HG03095 (cell line): ENCODE results near the gene CACNA1H.
"Not testable (repeated sequence)": the region's sequence is repeated elsewhere in the genome, so short reads cannot be mapped to it uniquely, and the experiment has no call there.

Experiments used
- ATAC-seq: cut with Tn5 transposase; IDR thresholded peaks from one replicate; pipeline ENCODE4 v1.9.1; 2021; ENCODE audit warnings: moderate library complexity; ENCODE audit not compliant: unreplicated experiment

The CACNA1H gene

DNA sequence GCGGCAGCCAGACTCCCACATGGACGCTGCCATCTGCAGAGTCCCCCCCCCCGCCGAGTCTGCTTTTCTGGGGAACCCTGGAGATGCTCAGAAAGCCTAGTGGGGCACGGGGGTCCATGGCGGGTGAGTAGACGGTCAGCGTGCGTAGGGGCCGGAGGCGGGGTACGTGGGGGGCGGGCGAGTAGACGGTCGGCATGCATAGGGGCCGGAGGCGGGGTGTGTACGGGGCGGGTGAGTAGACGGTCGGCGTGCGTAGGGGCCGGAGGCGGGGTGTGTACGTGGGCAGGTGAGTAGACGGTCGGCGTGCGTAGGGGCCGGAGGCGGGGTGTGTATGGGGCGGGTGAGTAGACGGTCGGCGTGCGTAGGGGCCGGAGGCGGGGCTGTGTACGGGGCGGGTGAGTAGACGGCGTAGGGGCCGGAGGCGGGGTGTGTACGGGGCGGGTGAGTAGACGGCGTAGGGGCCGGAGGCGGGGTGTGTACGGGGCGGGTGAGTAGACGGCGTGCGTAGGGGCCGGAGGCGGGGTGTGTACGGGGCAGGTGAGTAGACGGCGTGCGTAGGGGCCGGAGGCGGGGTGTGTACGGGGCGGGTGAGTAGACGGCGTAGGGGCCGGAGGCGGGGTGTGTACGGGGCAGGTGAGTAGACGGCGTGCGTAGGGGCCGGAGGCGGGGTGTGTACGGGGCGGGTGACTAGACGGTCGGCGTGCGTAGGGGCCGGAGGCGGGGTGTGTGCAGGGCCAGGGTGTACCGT is 32.7 kb downstream of the CACNA1H start:
- not testable (repeated sequence) for ATAC-seq

DNA sequence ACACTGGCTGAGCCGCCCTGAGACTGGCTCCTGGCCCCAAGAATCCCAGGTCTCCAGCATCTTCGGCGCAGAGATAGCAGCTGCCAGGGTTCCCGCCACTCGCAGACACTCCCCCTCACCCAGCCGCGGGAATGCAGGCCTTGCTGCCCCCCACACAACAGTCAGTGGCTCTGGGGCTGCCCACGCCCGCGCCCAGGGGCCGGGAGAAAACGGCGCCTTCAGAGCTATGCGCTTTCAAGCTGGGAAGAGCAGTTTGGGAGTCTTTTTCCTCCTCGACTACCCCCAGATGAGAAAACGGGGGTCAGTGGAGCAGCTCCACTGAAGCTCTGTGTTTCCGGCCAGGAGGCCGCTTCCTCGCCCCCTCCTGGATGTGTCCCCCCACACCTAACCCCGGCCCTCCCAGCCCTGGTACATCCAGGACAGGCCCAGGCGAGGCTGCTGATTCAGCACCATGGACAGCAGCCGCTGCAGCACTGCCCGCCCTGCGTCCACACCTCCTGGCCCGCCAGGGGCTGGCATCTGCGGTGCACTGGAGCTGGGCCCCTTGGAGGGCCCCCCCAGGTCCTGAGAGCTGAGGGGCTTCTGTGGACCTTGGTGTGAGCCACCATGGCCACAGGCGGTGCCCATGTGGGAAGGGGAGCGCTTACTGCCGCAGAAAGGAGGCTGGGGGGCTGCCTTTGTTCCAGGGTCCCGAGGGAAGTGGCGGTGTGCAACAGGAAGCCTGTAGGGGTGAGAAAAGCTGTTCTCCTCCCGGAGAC is 35.7 kb downstream of the CACNA1H start:
- ATAC-seq: no peak

DNA sequence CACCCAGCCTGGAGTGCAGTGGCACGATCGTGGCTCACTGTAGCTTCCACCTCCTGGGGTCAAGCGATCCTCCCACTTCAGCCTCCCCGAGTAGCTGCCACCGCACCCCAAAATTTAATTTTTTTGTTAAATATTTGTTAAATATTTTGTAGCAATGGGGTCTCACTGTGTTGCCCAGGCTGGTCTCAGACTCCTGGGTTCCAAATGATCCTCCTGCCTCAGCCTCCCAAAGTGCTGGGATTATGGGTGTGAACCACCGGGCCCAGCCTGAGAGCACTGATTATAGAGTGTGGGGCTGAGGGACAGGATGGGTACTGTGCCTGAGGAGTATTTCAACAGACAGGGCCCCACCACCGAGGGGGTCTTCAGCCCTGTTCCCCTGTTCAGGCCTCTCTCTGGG is 36.5 kb downstream of the CACNA1H start:
- no peak for ATAC-seq

DNA sequence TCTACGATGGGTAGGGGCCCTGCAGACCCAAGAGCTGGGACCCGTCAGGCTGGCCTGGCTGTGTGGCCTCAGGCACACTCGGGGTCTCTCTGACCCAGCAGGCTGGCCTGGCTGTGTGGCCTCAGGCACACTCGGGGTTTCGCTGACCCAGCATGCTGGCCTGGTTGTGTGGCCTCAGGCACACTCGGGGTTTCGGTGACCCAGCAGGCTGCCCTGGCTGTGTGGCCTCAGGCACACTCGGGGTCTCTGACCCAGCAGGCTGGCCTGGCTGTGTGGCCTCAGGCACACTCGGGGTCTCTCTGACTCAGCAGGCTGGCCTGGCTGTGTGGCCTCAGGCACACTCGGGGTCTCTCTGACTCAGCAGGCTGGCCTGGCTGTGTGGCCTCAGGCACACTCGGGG is 37.9 kb downstream of the CACNA1H start:
- not testable (repeated sequence) for ATAC-seq

DNA sequence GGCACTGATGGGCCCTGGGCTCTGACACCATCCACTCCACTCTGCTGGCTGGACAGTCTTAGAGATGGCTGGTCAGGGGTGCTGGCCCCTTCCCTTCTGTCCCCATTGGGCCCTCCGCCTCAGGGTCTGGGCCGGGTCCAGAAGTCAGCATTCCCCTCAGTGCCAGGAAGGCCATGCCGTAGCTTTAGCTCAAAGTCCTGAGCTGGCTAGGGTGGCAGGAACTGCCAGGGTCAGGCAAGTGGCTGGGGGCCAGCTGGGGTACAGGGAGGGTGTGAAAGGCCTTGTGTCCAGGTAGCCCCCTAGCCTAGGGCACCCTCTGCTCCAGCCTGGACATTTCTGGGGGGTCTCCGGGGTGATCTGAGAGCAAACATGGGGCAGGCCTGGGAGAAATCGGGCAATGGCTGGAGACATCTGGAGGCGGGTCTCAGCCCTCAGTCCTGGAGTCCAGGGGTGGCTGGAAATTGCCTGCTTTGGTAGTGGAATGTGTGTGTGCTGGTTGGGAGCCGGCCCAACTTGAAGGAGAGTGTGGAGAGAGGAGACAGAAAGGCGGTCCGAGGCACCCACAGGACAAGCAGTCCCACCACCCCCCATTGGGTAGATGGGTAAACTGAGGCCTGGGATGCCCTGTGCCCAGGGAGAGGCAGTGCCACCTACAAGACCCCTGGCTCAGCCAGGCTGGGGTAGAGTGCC is 39.6 kb downstream of the CACNA1H start:
- ATAC-seq: no peak

DNA sequence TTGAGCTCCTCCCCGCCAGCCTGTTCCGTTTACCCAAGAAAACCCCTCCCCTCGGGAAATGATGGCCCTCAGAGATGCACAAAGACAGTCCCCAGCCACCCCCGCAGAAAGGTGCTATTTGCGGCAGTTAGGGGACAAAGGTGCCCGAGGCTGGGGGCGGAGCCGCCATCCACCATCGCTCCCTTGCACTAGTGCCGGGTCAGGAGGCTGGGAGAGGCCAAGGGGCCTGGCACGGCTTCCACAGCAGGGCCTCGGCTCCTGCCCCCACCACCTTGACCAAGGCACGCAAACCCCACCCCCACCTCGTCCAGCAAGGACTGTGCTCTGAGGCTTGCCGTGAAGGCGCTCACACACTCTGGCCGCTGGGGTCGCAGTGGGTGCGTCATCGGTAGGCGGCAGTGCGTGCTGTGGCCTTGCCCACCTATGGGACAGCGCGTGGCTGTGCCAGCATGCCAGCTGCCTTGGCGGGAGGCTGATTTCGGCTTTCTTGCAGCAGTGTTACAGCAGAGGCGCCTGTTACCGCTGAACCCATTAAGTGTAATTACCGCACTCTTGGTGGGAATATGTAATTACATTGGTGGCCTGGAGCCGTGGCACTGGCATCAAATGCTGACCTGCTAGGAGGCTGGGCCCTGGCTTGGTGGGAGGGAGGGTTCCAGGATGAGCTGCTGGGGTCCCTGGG is 40.4 kb downstream of the CACNA1H start:
- ATAC-seq: no peak

DNA sequence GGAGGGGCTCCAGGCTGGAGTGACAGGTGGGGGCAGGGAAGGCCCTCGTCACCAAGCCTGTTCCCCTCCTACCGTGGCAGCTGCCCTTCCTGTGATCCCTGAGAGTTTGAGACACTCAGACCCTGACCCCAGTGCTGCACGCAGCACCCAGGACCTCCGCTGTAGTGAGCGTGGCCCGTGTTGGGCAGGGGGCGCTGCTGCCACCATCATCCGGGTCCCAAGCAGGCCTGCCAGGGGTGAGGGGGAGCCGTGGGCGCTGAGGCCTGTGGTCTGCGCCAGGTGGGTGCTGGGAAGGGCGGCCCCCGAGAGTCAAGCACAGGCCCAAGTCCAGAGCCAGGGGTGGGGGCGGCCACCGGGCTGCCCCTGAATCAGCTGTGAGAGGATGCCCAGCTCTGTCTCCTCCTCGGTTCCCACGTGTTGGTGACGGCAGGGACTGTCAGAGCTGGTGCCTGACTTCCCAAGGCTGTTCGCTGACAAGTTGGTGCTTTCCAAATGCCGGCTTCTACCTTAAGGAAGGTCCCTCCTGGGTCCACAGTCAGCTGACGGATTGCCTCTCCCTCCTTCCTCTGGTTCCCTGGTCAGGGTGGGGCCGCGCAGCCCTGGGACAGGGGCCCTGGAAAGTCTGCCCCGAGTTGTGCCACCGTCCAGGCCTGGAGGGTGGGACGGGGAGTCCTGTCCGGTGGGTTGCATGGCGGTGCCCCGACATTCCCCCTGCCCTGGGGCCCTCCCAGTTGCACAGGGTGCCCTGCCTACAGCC is 41.1 kb downstream of the CACNA1H start:
- ATAC-seq: no peak

DNA sequence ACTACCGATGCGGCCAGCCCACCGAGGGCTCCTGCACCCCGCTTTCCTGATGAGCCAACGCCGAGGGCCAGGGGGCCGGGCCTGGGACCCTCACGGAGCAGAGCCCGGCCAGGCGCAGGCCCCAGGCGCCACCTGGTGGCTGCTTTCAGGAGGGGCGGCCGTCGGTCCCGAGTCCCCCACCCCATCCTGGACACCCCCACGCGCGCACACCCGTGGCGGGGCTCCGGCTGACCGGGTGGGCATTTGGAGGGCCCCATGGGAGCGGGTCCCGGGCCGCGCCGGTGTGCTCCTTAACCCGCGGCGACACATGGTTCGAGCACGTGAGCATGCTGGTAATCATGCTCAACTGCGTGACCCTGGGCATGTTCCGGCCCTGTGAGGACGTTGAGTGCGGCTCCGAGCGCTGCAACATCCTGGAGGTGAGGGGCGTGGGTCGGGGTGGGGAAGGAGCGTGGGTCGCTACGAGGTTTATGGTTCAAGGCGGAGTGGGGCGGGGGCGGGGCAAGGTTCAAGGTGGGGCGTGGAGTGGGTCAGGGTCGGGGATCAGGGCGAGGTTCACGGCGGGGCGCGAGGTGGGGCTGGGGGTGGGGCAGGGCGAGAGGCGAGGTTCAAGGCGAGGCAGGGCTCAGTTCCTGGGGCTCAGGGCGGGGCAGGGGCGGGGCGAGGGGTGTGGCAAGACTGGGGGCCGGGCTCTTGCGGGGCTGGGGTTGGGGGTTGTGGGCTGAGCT is 41.9 kb downstream of the CACNA1H start:
- no peak for ATAC-seq

DNA sequence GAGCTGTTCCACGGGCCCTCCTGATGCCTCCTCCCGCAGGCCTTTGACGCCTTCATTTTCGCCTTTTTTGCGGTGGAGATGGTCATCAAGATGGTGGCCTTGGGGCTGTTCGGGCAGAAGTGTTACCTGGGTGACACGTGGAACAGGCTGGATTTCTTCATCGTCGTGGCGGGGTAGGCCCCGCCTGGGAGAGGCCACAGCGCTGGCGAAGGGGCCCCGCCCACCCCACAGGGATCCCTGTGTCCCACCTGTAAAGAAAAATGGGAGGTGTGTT is 42.4 kb downstream of the CACNA1H start:
- ATAC-seq: no peak

DNA sequence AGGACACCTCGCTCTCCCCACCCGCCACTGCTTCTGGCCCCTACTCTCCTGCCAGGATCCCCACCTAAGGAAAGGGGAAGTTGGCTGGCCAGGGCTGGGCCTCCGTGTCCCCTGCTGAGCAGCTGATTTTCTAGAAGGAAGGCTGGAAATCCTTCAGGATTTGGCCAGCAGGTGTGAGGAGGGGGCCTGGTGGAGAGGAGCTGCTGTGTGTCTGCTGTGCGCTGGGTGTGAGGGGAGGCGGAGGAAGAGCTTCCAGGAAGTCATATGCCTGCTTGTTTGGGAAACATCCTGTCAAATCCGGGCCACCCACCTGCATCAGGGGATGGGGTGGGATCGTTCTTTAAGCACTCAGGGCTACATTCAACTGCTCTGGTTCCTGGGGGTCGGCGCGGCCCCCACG is 43.6 kb downstream of the CACNA1H start:
- ATAC-seq: no peak

DNA sequence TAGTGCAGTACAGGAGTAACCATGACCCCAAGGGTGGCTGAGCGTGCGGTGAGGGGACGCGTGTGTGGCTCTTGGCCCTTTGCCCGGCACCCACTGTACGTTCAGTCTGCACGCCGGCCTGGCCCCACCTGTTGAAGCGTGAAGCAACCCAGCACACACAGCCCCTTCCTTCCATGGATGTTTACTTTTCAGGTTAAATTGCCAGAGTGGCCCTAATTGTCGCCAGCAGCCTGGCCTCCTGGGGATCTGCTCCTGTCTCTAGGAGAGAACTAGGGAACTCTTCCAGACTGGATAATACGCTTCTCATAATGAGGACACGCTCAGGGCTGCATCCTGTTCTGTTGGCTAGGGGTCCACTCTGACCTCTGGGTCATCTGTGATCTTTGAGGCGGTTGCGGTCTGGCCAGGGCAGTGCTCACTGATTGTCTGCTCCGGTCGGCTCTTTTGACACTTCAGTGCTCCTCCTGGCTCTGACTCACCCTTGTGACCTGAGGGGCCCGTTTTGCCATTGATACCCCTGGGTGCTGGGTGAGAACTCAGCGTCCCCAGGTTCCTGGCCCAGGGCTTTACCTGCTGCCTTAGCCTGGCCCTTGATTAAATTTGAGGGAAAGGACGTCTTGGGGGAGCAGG is 44.4 kb downstream of the CACNA1H start:
- no peak for ATAC-seq

DNA sequence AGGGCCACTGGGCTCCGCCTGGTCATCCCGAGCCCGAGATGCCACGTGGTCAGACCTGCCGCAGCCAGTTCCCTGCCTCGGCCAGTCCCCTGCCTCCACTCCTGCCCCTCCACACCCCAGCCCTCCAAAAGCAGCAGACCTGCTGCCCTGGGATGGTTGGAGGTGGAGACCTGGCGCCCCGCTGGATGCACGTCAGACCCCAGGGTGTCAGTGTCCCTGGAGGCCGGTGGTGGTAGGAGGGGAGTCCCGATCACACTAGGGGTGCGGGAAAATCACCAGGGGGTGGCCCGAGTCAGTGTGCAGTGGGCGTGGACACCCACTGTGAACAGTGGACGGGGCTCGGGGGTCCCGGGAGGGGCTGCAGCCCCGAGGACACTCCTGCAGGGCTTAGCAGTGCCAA is 45.3 kb downstream of the CACNA1H start:
- ATAC-seq: no peak

DNA sequence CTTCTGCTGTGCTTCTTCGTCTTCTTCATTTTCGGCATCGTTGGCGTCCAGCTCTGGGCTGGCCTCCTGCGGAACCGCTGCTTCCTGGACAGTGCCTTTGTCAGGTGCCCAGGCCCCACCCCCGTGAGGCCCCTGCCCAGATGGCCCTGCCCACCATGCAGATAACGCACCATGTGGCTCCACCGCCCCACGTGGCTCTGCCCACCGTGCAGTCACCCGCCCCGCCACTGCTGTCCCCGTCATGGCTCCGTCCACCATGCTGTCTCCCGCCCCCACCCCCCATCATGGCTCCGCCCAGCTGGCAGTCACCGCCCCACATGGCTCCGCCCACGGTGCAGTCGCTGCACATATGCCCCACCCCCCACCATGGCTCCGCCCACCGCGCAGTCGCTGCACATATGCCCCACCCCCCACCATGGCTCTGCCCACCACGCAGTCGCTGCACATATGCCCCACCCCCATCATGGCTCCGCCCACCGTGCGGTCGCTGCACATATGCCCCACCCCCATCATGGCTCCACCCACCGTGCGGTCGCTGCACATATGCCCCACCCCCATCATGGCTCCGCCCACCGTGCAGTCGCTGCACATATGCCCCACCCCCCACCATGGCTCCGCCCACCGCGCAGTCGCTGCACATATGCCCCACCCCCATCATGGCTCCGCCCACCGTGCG is 45.9 kb downstream of the CACNA1H start:
- ATAC-seq: not testable (repeated sequence)

DNA sequence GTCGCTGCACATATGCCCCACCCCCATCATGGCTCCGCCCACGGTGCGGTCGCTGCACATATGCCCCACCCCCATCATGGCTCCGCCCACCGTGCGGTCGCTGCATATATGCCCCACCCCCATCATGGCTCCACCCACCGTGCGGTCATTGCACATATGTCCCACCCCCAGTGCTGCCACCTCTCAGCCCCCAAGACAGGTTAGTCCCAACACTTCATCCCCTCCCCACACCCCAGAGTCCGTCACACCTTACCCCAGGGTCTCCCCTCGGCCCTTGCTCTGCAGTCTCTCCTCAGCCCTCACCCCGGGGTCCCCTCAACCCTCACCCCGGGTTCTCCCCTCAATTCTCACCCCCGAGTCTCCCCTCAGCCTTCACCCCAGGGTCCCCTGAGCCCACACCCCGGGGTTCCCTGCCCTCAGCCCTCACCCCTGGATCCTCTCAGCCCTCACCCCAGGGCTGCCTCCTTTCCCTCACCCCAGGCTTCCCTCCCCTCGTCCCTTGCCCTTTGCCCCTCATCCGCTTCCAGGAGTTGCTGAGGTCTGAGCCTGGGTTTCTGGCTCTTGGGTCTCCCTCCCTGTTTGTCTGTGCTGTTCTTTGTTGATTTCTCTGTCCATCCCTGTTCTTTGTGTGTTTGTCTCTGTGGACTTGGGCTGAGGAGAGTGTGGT is 46.6 kb downstream of the CACNA1H start:
- no peak for ATAC-seq

DNA sequence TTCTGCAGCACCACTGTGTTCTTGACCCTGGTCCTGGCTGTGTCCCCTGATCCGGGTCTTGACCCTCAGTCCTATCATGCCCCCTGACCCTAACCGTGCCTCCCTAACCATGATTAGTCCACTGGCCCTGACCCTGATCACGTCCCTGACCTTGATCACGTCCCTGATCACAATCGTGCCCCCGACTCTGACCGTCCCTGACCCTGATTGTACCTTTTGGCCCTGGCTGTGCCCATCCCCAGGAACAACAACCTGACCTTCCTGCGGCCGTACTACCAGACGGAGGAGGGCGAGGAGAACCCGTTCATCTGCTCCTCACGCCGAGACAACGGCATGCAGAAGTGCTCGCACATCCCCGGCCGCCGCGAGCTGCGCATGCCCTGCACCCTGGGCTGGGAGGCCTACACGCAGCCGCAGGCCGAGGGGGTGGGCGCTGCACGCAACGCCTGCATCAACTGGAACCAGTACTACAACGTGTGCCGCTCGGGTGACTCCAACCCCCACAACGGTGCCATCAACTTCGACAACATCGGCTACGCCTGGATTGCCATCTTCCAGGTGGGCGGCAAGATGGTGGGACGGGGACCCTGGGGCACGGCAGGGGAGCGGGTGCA is 47.2 kb downstream of the CACNA1H start:
- no peak for ATAC-seq

DNA sequence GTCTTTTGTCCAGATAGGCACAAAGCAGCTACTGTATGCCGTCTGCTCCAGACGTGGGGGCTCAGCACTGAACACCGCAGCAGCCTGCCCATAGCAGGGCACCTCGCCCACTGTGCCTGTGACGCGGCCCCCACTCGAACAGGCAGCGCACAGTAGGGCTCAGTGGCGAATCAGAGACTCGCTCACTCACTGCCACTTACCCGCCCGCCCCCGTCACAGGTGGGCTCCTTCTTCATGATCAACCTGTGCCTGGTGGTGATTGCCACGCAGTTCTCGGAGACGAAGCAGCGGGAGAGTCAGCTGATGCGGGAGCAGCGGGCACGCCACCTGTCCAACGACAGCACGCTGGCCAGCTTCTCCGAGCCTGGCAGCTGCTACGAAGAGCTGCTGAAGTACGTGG is 48.5 kb downstream of the CACNA1H start:
- no peak for ATAC-seq

DNA sequence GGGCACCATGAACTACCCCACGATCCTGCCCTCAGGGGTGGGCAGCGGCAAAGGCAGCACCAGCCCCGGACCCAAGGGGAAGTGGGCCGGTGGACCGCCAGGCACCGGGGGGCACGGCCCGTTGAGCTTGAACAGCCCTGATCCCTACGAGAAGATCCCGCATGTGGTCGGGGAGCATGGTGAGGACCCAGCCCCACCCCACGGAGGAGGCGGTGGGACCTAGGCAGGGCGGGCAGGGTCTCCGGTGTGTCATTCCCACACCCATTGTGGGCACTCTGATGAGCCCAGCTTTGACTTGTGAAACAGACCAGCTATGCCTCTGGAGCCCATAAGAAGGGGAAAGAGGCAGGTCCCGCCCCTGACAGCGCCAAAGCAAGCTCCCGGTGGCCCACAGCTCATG is 49.4 kb downstream of the CACNA1H start:
- ATAC-seq: no peak

DNA sequence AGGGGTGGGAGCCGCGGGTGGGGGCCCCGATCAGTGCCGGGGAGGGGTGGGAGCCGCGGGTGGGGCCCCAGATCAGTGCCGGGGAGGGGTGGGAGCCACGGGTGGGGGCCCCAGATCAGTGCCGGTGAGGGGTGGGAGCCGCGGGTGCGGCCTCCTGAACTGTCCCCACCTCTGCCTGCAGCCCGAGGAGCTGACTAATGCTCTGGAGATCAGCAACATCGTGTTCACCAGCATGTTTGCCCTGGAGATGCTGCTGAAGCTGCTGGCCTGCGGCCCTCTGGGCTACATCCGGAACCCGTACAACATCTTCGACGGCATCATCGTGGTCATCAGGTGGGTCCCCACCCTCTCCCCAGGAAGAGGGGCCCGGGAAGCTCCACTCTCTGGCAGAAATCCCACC is 52.0 kb downstream of the CACNA1H start:
- no peak for ATAC-seq
